ENCODE results near the gene ASPRV1.

ASPRV1 gene

GRCh38 chr2:69988086-69988635, 26.7 kb upstream of the ASPRV1 start:
- DNase-seq (ENCODE audit: low spot score) = no peak

DNA sequence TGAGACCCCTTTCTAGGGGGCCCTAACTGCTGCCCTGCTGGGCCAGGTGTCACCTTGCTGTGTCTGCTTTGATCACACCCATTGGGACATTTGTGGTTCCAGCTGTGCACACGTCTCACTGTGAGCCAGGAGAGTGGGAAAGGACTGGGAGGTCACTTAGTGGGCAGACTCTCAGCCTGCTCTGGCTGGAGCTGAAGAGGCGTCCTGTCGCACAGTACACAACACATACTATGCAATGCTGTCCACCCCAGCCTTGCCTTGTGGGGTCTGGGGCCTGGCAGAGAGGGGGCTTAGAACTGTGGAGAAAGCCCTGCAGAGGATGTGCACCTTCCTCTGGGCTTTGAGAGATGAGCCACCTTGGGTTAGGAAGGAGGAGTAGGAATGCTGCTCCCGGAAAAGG, 25.3 kb upstream of the ASPRV1 start:
- no peak for DNase-seq (ENCODE audit: low spot score)

DNA sequence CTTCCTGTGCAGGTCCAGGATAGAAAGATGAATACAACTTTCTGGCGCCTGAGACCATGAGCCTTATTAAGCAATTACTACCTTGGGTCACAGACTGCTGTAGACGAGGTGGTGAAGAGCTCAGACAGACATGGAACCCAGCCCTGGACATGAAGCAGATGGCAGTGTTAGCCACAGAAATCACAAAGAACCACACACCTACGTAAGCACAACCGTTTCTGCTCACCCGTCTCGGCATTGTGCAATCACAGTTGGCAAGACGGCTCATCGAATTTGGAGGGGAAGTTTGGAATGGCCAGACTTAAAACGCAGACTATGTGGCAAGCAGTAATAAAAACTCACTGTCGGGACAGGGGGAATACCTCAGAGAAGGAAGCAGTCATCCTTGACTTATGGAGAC, 24.3 kb upstream of the ASPRV1 start:
- no peak for DNase-seq (ENCODE audit: low spot score)

- DNase-seq (ENCODE audit: low spot score) = no peak
Observed at GRCh38 chr2:69985216-69985615, 23.8 kb upstream of the ASPRV1 start.

GRCh38 chr2:69983392-69983966, 22.0 kb upstream of the ASPRV1 start:
- DNase-seq (ENCODE audit: low spot score) = no peak

GRCh38 chr2:69979902-69980807, 18.7 kb upstream of the ASPRV1 start:
- no peak for DNase-seq (ENCODE audit: low spot score)

DNA sequence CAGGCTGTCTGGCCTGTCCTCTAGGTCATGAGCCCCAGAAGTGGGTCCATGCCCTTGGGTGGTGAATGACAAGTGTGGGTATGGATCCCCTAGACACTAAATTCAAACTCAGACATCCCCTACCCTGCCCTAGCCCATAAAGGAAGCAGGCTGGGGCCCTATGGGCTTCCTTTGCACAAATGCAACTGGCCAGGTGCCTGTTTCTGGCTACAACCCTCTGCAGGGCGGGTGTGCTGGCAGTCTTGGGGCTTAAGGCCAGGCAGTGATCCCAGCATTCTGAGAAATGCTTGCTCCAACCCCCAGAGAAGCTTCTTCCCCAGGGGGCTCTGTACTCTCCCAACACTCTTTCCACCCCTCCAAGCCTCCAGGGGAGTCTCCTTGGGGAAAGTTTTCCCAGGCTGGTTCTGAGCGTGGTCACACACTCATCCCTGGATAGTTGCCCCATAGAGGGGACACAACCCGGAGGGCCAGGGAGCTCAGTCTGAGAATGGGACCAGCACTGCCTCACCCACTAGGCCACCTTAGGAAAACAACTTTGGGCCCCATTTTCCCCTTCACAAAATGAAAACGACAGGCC, 16.6 kb upstream of the ASPRV1 start:
- DNase-seq (ENCODE audit: low spot score) = no peak

DNA sequence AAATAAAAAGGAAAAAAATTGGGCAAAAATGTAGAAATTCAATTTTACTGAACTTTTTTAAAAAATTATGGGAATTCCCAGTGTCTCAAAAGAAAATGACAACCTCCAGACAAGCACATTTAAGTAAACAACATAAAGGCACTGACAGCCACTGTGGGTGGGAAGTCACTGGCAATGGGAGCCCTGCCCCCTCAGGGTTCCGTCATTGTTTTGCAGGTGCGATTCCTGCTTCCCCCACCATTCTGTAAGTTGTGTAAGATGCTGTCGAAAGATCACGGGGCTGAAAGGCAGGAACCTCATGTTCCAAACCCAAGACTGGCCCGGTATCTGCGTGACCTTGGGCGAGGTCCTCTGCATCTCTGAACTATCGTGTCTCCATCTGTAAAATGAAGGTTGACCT, 15.8 kb upstream of the ASPRV1 start:
- DNase-seq (ENCODE audit: low spot score) = no peak

DNA sequence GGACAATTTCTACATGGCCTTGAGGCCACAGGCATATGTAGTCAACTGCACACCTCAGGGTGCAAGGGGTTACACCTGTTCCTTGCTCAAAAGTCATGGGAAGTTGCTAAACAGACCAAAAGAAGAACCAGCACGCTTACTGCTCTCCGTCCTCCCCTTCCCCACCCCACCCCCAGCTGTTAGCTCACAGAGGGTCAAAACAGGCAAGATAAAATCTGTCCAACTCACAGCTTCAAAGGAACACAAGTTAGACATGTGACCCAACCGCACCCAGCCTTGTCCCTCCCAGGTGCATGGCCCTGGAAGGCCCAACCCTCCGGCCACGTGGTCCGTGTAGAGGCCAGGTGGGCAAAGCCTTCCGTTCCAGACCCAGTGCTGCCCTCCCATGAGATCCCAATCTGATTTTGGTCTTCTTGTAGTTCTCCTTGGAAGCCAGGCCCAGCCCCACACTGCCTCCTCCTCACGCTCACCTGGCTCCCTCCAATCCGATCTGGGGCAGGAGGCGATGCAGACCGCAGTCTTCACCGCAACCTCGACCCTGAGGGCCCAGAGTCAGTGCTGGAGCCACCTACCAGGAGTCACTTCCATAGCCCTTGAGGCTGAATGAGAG, 14.5 kb upstream of the ASPRV1 start:
- no peak for DNase-seq (ENCODE audit: low spot score)

- DNase-seq (ENCODE audit: low spot score) = no peak
Observed at GRCh38 chr2:69975136-69975852, 13.9 kb upstream of the ASPRV1 start.

DNA sequence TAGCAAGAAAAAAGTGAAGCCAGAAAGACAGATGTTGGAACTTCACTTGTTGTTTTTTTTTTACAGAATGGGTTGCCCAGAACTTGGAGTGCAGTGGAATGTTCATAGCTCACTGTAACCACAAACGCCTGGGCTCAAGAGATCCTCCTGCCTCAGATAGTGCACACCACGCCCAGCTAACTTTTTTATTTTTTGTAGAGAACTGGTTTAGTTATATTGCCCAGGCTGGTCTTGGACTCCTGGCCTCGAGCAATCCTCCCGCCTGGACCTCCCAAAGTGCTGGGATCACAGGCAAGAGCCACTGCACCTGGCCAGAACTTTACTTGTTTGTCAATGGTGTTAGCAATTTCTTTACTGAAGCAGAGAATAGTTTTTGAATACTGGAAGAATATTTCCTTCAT, 11.9 kb upstream of the ASPRV1 start:
- DNase-seq (ENCODE audit: low spot score) = no peak

GRCh38 chr2:69972822-69973221, 11.4 kb upstream of the ASPRV1 start:
- no peak for DNase-seq (ENCODE audit: low spot score)

GRCh38 chr2:69969991-69970390, 8.6 kb upstream of the ASPRV1 start:
- DNase-seq (ENCODE audit: low spot score) = no peak

DNA sequence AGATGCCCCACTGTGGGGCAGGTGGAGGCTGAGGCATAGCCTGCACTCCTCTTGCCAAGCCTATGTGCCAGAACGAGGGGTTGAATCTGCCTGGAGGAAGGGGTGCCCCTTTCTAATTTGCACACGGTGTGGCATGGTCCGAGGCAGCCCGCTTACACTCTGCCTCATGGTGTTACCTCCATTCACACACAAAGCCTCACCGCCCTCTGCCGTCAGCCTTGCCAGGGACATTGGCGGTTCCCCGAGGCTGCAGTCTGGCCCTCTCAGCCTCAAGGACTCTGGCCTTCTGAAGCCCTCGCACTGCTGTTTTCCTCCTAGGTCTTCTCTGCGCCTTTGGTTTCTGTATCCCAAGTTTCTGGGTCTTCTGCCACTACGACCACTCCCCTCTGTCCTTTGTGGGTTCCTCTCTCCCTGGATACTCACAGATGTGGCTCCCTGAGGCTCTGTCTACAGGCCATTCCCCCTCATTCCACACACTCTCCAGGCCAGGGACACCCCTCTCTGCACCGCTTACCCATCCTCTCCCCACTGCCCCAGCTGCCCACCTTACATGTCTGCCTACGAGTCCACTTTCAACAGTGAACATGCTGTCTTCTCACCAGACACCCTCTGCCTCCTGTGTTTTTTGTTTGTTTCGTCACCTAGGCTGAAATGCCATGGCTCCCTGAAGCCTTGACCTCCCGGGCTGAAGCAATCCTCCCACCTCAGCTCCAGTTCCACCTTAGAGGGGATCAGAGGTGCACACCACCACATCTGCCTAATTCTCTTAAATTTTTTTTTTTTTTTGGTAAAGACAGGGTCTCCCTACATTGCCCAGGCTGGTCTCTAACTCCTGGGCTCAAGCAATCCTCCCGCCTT, 7.9 kb upstream of the ASPRV1 start:
- DNase-seq (ENCODE audit: low spot score) = no peak

- DNase-seq (ENCODE audit: low spot score) = no peak
Observed at GRCh38 chr2:69968609-69969008, 7.2 kb upstream of the ASPRV1 start.

- DNase-seq (ENCODE audit: low spot score) = no peak
Observed at GRCh38 chr2:69966496-69966895, 5.1 kb upstream of the ASPRV1 start.

DNA sequence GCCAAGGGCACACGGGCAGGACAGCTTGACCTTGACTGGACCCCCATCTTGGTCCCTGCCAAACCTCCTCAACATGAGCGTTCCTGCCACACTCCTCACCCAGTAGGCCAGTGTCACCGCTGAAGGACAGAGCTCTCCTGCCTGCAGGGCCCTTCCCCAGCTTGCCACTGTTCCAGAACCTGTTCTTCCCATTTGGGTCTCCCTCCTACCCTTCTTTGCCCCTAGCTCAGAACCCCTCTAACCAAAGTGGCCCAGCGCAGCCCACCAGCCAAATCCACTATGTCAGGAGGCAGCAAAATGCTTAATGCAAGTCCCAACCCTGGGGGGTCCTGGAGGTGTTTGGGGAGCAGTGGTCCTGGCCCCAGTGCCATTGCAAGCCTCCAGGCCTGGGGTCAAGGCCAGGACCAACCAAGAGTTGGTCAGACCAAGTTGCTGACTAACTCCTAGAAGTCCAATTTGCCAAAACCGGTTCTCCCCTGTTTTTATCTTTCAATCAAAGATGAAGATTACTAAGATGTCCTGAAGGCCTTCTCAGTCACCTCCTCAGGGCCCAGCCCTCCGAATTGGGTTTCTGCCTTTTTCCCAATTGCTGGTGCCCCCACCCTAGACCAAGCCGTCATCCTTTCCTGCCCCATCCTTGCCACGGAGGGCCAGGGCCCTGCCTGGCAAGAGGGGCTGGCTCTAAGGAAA, 4.5 kb upstream of the ASPRV1 start:
- no peak for DNase-seq (ENCODE audit: low spot score)

- no peak for DNase-seq (ENCODE audit: low spot score)
Observed at GRCh38 chr2:69964353-69964841, 3.0 kb upstream of the ASPRV1 start.

DNA sequence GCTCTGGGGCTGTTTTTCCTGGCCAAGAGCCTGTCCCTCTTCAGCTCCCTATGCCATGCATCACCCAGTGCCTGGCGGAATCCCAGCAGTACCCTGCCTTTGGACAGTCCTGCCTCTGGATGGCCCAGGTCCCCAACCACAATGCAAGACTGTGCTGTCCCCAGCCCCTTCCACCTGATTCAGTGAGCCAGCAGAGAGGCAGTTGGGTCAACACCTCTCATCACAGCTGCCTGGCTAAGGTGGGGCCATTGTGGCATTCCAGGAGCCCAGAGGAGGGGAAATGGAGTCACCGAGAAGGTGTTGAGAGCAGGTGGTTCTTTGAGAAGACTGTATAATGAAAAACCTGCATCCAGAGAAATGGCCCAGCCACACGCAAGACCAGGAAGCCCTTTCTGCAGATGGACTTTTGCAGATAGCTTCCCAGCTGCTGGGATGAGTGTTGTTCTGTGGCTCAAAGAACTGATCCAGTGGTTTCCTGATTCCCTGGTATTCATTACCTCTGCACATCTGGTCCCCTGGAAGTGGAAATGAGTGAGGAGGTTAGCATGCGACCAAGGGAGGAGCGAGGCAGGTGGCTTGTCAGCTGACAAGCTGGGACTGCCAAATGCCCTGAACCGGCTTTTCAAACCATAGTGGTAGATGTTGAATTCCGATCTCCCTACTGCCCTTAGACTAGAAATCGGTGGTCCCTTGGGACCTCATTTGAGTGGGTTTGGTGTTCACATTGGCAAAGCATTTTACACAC, 1.7 kb upstream of the ASPRV1 start:
- DNase-seq (ENCODE audit: low spot score) = no peak

- no peak for DNase-seq (ENCODE audit: low spot score)
Observed at GRCh38 chr2:69960821-69961220, 610 bp downstream of the ASPRV1 start.
